ENCODE data around the gene AIG1. TPM values are rescaled to one million over a fixed set of nuclear protein-coding genes. Genes with fewer than 3 reads are reported as not detected.

Gene AIG1
- total RNA-seq, 1 experiment from 2014 or later = 6.8 TPM

GRCh38 chr6:143191361-143191760 lies 130.7 kb downstream of the AIG1 start:
- Histone ChIP-seq H3K27me3 (no peaks in the 10 kb centered on the region), H3K9me3 (replicated peaks) (no peaks in the 10 kb centered on the region), H3K4me3 (no peak overlapping the region), H3K4me1 (no peaks in the 10 kb centered on the region), H3K27ac (no peak overlapping the region), H3K36me3 (no peaks in the 10 kb centered on the region)
- no peak for DNase-seq

GRCh38 chr6:143192766-143193165 lies 132.1 kb downstream of the AIG1 start:
- no peaks in the 10 kb centered on the region for H3K4me1 ChIP-seq
- no peak overlapping the region for H3K4me3 ChIP-seq
- H3K27ac ChIP-seq = no peak overlapping the region
- no peaks in the 10 kb centered on the region for H3K27me3 ChIP-seq
- H3K36me3 ChIP-seq = no peaks in the 10 kb centered on the region
- no peaks in the 10 kb centered on the region for H3K9me3 ChIP-seq (replicated peaks)
- no peak for DNase-seq

DNA sequence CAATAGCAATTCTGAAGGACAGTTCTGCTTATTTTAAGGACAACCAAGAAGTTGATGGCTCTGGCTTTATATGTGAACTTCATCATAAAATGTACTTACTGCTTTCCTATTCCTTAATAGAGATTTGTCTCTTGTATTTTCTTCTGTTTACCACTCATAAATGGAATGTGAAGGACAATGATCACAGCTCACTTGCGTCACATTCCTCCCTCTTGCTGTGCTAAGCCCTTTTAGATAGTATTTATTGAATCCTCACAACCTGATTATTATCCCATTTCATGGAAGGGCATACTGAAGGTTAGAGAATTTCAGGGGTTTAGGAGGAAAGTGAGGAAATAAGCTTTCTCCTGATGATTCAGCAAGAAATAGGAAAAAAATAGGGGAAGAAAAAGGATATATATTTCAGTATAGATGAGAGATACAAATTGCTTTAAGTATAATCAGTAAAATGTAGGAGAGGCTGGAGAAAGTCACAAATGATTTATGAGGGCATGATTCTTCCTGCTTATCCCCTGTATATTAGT lies 132.9 kb downstream of the AIG1 start:
- no peaks in the 10 kb centered on the region for H3K36me3 ChIP-seq
- H3K4me3 ChIP-seq = no peak overlapping the region
- no peaks in the 10 kb centered on the region for H3K9me3 ChIP-seq (replicated peaks)
- no peaks in the 10 kb centered on the region for H3K4me1 ChIP-seq
- no peak overlapping the region for H3K27ac ChIP-seq
- no peak for DNase-seq
- H3K27me3 ChIP-seq = no peaks in the 10 kb centered on the region

GRCh38 chr6:143194095-143194589 lies 133.5 kb downstream of the AIG1 start:
- Histone ChIP-seq H3K27me3 (no peaks in the 10 kb centered on the region), H3K9me3 (replicated peaks) (no peaks in the 10 kb centered on the region), H3K36me3 (no peaks in the 10 kb centered on the region), H3K4me1 (no peaks in the 10 kb centered on the region), H3K27ac (no peak overlapping the region), H3K4me3 (no peak overlapping the region)
- DNase-seq = no peak

DNA sequence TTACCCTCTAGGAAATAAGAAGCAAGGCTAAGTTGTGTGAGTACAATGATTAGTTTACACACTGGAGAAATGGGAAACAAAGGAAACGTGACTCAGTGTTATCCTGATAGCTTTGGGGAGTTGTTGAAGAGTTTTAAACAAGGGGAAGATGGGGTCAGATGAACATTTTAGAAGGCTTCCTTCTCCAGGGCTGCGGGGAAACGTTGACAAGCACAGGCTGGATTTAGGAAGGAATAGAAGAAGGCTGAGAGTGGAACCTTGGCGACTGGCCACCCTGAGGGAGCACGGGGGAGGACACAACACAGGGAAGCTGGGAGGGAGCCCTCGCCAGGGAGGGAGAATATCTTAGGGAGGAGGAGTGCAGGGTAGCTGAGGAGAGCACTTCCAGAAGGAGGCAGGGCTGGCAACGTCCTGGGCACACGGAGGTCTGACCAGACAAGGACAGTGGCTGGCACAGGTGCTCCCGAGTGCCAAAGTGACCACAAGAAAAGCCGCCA lies 134.7 kb downstream of the AIG1 start:
- no peak for DNase-seq
- H3K9me3 ChIP-seq (replicated peaks) = no peaks in the 10 kb centered on the region
- H3K27me3 ChIP-seq = no peaks in the 10 kb centered on the region
- no peaks in the 10 kb centered on the region for H3K36me3 ChIP-seq
- H3K4me3 ChIP-seq = no peak overlapping the region
- H3K4me1 ChIP-seq = no peaks in the 10 kb centered on the region
- no peak overlapping the region for H3K27ac ChIP-seq

DNA sequence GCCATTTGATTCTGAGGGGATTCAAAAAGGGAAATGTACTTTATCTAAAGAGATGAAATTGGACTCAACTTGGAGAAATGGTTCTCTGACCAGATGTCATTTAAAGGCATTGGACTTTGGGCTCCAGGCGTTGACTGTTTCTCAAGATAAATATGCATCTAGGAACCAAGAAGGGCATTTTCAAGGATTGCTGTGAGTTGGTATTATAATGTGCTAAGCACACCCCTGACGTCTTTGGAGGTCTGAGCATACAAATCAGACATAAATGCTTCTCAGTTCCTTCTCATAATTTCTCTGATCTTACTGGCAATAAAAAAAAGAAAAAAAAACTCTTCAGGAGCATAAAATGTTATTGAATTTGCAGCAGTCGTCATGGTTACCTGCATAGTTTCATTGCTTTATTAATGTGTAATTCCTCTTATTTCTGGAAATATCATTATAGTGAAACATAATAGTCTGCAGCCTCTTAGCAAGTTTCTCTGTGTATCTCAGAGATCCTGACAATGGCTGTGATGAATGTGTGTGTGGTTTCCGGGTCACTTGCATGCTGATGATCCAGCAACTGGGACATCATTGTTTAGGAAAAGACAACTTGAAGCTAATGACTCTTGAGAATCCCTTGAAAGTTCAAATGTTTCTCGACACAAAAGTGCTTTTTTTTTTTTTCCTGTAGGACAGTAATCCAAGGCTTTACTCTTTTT lies 136.0 kb downstream of the AIG1 start:
- Histone ChIP-seq H3K4me3 (no peak overlapping the region), H3K36me3 (no peaks in the 10 kb centered on the region), H3K9me3 (replicated peaks) (no peaks in the 10 kb centered on the region), H3K4me1 (no peaks in the 10 kb centered on the region), H3K27ac (no peak overlapping the region), H3K27me3 (no peaks in the 10 kb centered on the region)
- no peak for DNase-seq

DNA sequence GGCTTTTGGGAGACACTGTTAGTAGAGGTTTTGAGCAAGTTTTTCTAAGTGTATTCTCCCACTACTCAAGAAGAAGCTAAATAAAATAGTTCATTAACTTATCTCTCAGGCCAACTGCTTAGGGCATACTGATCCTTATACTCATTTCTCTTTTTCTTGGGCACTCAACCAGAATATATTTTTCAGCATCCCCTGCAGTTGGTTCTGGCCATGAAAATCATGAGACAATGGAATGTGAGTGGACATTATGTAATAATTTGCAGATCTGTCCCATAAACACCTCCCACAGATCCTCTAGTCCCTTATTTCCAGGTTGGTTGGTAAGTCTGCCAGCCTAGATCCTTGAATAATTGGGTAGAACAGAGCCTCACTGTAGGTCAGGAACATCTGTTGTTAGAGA lies 136.7 kb downstream of the AIG1 start:
- H3K4me3 ChIP-seq = no peak overlapping the region
- H3K4me1 ChIP-seq = no peaks in the 10 kb centered on the region
- H3K9me3 ChIP-seq (replicated peaks) = no peaks in the 10 kb centered on the region
- no peak overlapping the region for H3K27ac ChIP-seq
- no peak for DNase-seq
- H3K27me3 ChIP-seq = no peaks in the 10 kb centered on the region
- H3K36me3 ChIP-seq = no peaks in the 10 kb centered on the region

DNA sequence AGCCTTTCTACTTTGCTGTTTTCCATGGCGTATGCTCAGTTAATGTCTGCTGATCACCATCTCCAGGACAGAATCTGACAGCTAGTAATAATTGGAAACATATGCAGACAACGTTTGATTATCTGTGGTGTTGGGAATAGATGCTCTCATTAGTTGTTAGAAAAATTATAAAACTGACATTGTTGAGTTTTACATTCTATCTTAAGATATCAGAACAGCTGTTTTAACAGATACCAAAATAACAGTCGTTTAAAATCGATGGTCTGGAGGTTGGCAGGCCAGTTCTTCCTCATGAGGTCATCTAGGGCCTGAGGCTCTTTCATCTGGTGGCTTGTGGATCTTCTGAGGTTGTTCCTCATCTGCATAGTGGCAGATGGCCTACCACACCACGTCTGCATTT lies 137.6 kb downstream of the AIG1 start:
- no peaks in the 10 kb centered on the region for H3K27me3 ChIP-seq

GRCh38 chr6:143199291-143199690 lies 138.6 kb downstream of the AIG1 start:
- Histone ChIP-seq H3K27me3 (no peaks in the 10 kb centered on the region), H3K4me1 (no peaks in the 10 kb centered on the region), H3K9me3 (replicated peaks) (no peaks in the 10 kb centered on the region), H3K27ac (no peak overlapping the region), H3K36me3 (no peaks in the 10 kb centered on the region), H3K4me3 (no peak overlapping the region)
- no peak for DNase-seq

More for the DNA sequence above, 137.6 kb downstream of the AIG1 start:
- H3K27ac ChIP-seq = no peak overlapping the region
- H3K9me3 ChIP-seq (replicated peaks) = no peaks in the 10 kb centered on the region
- H3K4me1 ChIP-seq = no peaks in the 10 kb centered on the region
- DNase-seq = no peak
- no peaks in the 10 kb centered on the region for H3K36me3 ChIP-seq
- H3K4me3 ChIP-seq = no peak overlapping the region

GRCh38 chr6:143200167-143200770 lies 139.6 kb downstream of the AIG1 start:
- Histone ChIP-seq H3K27ac (no peak overlapping the region), H3K27me3 (no peaks in the 10 kb centered on the region), H3K36me3 (no peaks in the 10 kb centered on the region), H3K9me3 (replicated peaks) (no peaks in the 10 kb centered on the region), H3K4me3 (no peak overlapping the region), H3K4me1 (no peaks in the 10 kb centered on the region)
- no peak for DNase-seq

DNA sequence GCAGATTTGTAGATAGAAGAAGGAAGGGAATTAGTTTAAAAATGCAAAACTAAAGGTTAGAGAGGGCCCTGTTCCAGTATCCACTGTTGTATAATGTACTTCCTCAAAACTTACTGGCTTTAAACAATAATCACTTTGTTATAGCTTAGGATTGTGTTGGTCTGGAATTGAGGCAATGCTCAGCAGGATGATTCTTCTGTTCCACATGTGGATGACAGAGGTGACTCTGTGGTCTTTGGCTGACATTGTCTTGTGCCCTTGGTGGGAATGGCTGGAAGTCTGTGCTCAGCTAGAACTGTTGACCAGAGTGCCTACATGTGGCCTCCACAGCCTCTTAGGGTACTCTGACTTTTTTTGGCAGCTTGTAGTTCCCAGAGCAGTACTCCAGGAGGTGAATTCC lies 143.4 kb downstream of the AIG1 start:
- no peaks in the 10 kb centered on the region for H3K36me3 ChIP-seq
- no peaks in the 10 kb centered on the region for H3K27me3 ChIP-seq
- H3K4me1 ChIP-seq = no peaks in the 10 kb centered on the region
- H3K27ac ChIP-seq = no peak overlapping the region
- no peaks in the 10 kb centered on the region for H3K9me3 ChIP-seq (replicated peaks)
- no peak for DNase-seq
- H3K4me3 ChIP-seq = no peak overlapping the region

GRCh38 chr6:143205131-143205535 lies 144.4 kb downstream of the AIG1 start:
- Histone ChIP-seq H3K27me3 (no peaks in the 10 kb centered on the region), H3K27ac (no peak overlapping the region), H3K4me1 (no peaks in the 10 kb centered on the region), H3K9me3 (replicated peaks) (no peaks in the 10 kb centered on the region), H3K4me3 (no peak overlapping the region), H3K36me3 (no peaks in the 10 kb centered on the region)
- no peak for DNase-seq

- H3K4me3 ChIP-seq = no peak overlapping the region
- no peak for DNase-seq
- no peaks in the 10 kb centered on the region for H3K9me3 ChIP-seq (replicated peaks)
- H3K27me3 ChIP-seq = no peaks in the 10 kb centered on the region
- no peaks in the 10 kb centered on the region for H3K4me1 ChIP-seq
- no peaks in the 10 kb centered on the region for H3K36me3 ChIP-seq
- no peak overlapping the region for H3K27ac ChIP-seq
Measured at GRCh38 chr6:143205585-143205984, 144.9 kb downstream of the AIG1 start.

DNA sequence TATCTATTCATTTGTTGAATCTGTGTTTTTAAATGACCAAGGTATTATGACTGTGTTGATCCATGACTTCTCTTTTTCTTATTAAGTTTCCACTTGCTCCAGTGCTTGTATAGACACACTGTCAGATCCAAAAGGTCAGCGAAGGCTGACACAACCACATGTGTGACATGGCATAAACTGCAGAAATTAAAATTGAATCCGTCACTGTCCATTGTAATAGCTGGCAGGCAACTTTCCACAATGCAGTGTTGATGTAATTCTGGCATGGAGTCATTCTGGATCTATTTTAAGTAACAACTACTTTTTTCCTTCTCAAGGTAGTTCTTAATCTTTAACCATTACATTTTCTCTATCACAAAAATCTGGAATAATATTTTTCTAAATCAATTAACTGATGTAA lies 145.3 kb downstream of the AIG1 start:
- Histone ChIP-seq H3K27ac (no peak overlapping the region), H3K4me3 (no peak overlapping the region)
- DNase-seq = no peak

DNA sequence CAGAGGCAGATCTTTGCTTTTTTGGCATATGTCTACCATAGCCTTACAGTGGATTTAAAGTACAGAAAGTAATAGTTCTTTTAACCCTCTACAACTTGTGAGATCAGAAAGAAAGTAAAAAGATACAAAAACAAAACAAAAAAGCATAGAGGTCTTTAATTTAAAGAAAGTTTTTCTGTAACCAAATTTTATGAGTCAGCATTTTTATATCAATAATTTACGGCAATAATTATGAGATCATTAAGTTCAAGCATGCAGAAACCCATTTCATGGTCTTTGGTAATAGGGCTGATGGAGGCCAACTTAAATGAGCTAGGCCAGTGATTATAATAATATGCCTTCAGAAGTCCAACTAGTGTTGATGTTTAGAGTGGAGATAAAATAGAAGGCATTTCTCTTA lies 145.9 kb downstream of the AIG1 start:
- Histone ChIP-seq H3K4me3 (no peak overlapping the region), H3K4me1 (no peaks in the 10 kb centered on the region), H3K27me3 (no peaks in the 10 kb centered on the region), H3K27ac (no peak overlapping the region), H3K9me3 (replicated peaks) (no peaks in the 10 kb centered on the region), H3K36me3 (no peaks in the 10 kb centered on the region)
- no peak for DNase-seq

More for the DNA sequence above, 145.3 kb downstream of the AIG1 start:
- Histone ChIP-seq H3K36me3 (no peaks in the 10 kb centered on the region), H3K27me3 (no peaks in the 10 kb centered on the region), H3K4me1 (no peaks in the 10 kb centered on the region), H3K9me3 (replicated peaks) (no peaks in the 10 kb centered on the region)
